ENCODE results near the gene FBLN1. TPM values are rescaled to one million over a fixed set of nuclear protein-coding genes. Genes with fewer than 3 reads are reported as not detected.

Gene FBLN1
- total RNA-seq, 1 donor from 2014 or later = 18.2 TPM

DNA sequence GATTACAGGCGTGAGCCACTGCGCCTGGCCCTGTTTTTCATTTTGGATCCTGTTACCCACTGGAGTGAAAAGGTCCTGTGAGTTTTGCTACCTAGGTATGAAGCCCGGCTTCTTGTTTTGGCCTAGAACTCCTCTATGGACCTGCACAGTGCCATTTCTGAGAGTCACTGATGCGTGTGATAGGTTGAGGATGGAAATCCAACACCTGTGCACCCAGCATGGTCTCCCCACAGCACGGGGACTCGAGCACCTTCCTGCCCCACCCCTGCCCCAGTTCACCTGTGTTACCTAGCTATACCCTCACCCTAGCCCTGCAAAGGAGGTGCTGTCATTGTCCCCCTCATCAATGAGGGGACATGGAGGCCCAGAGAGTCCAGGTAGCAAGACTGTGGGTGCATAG lies 5.1 kb downstream of the FBLN1 start:
- DNase-seq (ENCODE audit: low read depth) = no peak
- FAIRE-seq = no peak
- Histone ChIP-seq H3K4me3 (ENCODE audit: low read depth, low read length) (no peak overlapping the region), H3K36me3 (ENCODE audit: control insufficient read depth, insufficient read depth, low read length) (no peaks in the 10 kb centered on the region), H3K27me3 (ENCODE audit: control insufficient read depth, insufficient read depth, low read length) (no peaks in the 10 kb centered on the region)
- TF ChIP-seq, protein P1, sequence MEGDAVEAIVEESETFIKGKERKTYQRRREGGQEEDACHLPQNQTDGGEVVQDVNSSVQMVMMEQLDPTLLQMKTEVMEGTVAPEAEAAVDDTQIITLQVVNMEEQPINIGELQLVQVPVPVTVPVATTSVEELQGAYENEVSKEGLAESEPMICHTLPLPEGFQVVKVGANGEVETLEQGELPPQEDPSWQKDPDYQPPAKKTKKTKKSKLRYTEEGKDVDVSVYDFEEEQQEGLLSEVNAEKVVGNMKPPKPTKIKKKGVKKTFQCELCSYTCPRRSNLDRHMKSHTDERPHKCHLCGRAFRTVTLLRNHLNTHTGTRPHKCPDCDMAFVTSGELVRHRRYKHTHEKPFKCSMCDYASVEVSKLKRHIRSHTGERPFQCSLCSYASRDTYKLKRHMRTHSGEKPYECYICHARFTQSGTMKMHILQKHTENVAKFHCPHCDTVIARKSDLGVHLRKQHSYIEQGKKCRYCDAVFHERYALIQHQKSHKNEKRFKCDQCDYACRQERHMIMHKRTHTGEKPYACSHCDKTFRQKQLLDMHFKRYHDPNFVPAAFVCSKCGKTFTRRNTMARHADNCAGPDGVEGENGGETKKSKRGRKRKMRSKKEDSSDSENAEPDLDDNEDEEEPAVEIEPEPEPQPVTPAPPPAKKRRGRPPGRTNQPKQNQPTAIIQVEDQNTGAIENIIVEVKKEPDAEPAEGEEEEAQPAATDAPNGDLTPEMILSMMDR (IDR thresholded peaks at IDR 0.05; ENCODE audit: insufficient read depth, low read length, severe bottlenecking) = no peak

DNA sequence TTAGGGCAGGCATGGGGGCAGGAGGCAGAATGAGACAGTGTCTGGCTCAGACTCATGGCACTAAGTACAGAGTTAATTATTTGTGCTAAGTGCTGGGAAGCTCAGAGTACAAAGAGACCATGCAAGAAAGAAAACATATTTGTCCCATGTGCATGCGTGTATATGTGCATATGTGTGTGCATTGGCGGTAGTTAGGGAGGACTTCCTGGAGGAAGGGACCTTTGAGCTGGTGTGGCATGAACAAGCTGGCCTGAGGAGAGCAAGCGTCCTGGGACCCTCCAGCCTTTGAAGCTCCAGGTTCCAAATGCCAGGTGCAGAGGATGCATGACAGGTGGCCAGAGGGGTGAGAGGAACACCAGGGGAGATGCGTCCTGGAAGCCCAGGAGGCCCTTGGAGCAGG lies 6.1 kb downstream of the FBLN1 start:
- Histone ChIP-seq H3K27me3 (ENCODE audit: control insufficient read depth, insufficient read depth, low read length) (no peaks in the 10 kb centered on the region), H3K4me3 (ENCODE audit: low read depth, low read length) (no peak overlapping the region), H3K36me3 (ENCODE audit: control insufficient read depth, insufficient read depth, low read length) (no peaks in the 10 kb centered on the region)
- DNase-seq (ENCODE audit: low read depth) (no peak), FAIRE-seq (no peak)
- TF ChIP-seq, protein P1 (IDR thresholded peaks at IDR 0.05; ENCODE audit: insufficient read depth, low read length, severe bottlenecking) = no peak

DNA sequence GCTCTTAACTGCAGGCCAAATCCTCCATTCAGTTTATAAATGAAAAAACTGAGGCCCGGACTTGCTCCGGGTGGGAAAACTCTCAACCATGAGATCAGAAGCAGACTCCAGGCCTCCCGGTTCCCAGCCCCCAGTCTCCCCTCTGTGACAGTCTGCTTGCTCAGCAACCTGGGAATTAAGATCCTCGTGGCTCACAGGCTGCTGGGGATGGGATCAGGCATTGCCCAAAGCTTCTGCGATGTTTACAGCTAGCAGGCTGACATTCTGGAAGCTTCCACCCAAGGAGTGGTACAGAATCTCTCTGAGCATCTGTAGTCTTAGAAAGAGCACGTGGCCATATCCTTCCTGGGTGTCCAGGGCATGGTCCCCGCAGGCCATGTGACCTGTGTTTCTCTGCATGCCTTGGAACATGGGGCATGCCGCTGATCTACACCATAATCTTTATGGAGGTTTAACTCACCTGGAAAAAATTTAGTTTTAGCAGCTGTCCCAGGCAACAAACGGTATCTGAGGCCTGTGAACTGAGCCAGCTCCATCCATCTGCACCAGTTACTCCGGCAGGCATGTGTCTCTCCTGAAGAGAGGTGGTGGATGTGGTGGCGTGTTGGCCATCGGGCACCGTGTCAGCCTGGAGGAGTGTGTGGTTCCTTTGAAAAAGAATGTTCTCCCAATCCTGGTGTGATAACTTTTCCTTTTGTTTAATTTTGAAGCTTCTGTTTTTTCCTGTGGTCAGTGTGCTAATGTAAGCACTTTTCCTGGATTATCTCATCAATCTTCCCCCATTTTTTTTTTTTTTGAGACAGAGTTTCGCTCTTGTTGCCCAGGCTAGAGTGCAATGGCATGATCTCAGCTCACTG lies 7.9 kb downstream of the FBLN1 start:
- H3K36me3 ChIP-seq (ENCODE audit: control insufficient read depth, insufficient read depth, low read length) = no peaks in the 10 kb centered on the region
- FAIRE-seq = no peak
- DNase-seq (ENCODE audit: low read depth) = no peak
- H3K27me3 ChIP-seq (ENCODE audit: control insufficient read depth, insufficient read depth, low read length) = no peaks in the 10 kb centered on the region
- TF ChIP-seq, protein P1 (IDR thresholded peaks at IDR 0.05; ENCODE audit: insufficient read depth, low read length, severe bottlenecking) = no peak
- H3K4me3 ChIP-seq (ENCODE audit: low read depth, low read length) = no peak overlapping the region

DNA sequence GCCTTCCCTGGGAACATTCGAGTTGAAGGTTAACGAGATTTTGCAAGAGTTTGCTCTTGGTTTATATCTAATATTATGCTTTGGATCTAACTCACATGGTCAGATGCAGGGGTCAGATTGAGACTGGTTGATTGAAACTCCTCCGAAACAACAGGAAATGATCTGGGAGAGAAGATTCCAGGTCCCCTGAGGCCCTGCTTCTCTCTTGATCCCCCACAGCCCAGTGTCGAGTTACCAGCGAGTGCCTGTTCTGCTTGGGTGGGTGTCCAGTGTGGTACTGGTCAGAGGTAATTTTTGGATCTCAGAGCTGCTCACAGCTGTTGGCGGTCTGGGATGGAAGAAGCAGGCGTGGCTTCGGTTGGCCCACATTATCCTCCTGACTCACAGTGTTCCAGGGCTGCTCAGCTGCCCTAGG lies 9.2 kb downstream of the FBLN1 start:
- Histone ChIP-seq H3K27me3 (ENCODE audit: control insufficient read depth, insufficient read depth, low read length) (no peaks in the 10 kb centered on the region), H3K4me3 (ENCODE audit: low read depth, low read length) (no peak overlapping the region), H3K36me3 (ENCODE audit: control insufficient read depth, insufficient read depth, low read length) (no peaks in the 10 kb centered on the region)
- no peak for FAIRE-seq
- TF ChIP-seq, protein P1 (IDR thresholded peaks at IDR 0.05; ENCODE audit: insufficient read depth, low read length, severe bottlenecking) = no peak
- DNase-seq (ENCODE audit: low read depth) = no peak

DNA sequence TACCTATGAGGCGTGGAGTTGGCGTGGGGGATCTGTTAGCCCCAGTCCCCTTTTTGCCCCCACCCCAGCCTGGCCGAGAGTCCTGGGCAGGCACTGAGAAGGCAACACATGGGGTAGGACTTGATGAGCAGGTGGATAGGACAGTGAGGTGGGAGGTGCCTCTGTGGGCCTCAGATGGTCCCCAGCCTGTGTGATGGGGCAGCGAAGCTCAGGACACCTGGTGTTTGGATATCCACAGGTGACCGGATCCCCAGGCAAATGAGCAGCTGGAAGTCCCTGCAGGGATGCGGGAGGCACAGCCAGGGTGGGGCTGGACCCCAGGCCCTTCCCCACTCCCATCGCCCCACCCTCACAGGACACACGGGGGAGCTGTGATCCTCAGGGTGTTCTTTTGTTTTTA lies 9.7 kb downstream of the FBLN1 start:
- TF ChIP-seq, protein P1 (IDR thresholded peaks at IDR 0.05; ENCODE audit: insufficient read depth, low read length, severe bottlenecking) = no peak
- no peak for FAIRE-seq
- no peak for DNase-seq (ENCODE audit: low read depth)

More for the DNA sequence above, 9.7 kb downstream of the FBLN1 start:
- no peaks in the 10 kb centered on the region for H3K36me3 ChIP-seq (ENCODE audit: control insufficient read depth, insufficient read depth, low read length)
- H3K27me3 ChIP-seq (ENCODE audit: control insufficient read depth, insufficient read depth, low read length) = no peaks in the 10 kb centered on the region
- no peak overlapping the region for H3K4me3 ChIP-seq (ENCODE audit: low read depth, low read length)
